Activated CD4-positive, alpha-beta T cell treated with anti-CD3 and anti-CD28 coated beads, Interleukin-2, amount 10 ng/mL, durations not matched to agents 24 days and 14 days (primary cell): ENCODE results near the gene MBP. TPM values are rescaled to one million over a fixed set of nuclear protein-coding genes. Genes with fewer than 3 reads are reported as not detected.
A peak's percentile ranks its signal among the peaks of the same experiment; 100 is the strongest.

Experiments used
- DNase-seq: peaks from one replicate; pipeline ENCODE4 v3.0.0; 2022
- H3K27ac Mint-ChIP-seq: one replicate; pipeline ENCODE4 v1.8.0; 2022; ENCODE audit warnings: mild to moderate bottlenecking, mixed read lengths
- H3K27me3 Mint-ChIP-seq: one replicate; pipeline ENCODE4 v1.8.0; 2022; ENCODE audit warnings: mixed read lengths
- H3K36me3 Mint-ChIP-seq: one replicate; pipeline ENCODE4 v1.8.0; 2022; ENCODE audit warnings: low read depth, mild to moderate bottlenecking, mixed read lengths
- H3K4me1 Mint-ChIP-seq: one replicate; pipeline ENCODE4 v1.8.0; 2021; ENCODE audit warnings: mixed read lengths
- H3K4me3 Mint-ChIP-seq: one replicate; pipeline ENCODE4 v1.8.0; 2022; ENCODE audit warnings: mild to moderate bottlenecking, moderate library complexity, mixed read lengths
- H3K9me3 Mint-ChIP-seq: one replicate; pipeline ENCODE4 v1.8.0; 2021; ENCODE audit warnings: mixed read lengths
- intact Hi-C: fragments of 100-400 bp; cut with micrococcal nuclease; formaldehyde crosslinking; loops from one replicate; pipeline ENCODE4 v1.15.1; 2023
- total RNA-seq: library from RNA; stranded (reverse); gene quantifications from 2 replicates; pipeline ENCODE4 v1.2.3, GENCODE V29; 2022

Gene MBP
- total RNA-seq, 1 donor from 2014 or later = 63.1 TPM

GRCh38 chr18:77144451-77145118 is 12.0 kb upstream of the MBP start:
- Mint-ChIP-seq H3K27me3 (no peaks in the 10 kb centered on the region), H3K9me3 (peaks cover 24% of the 10 kb centered on the region), H3K27ac (peak overlapping the region; percentile 46), H3K36me3 (peaks cover 20% of the 10 kb centered on the region), H3K4me3 (no peak overlapping the region), H3K4me1 (peaks cover 33% of the 10 kb centered on the region)
- intact Hi-C loops = loop anchor here (5.0 kb wide), 1 partner anchor 37 kb away; no protein-coding TSS in a partner anchor
- peak; percentile 59 for DNase-seq

GRCh38 chr18:77144046-77144445 is 11.5 kb upstream of the MBP start:
- H3K9me3 Mint-ChIP-seq = peaks cover 24% of the 10 kb centered on the region
- no peak overlapping the region for H3K4me3 Mint-ChIP-seq
- no peaks in the 10 kb centered on the region for H3K27me3 Mint-ChIP-seq
- peaks cover 34% of the 10 kb centered on the region for H3K4me1 Mint-ChIP-seq
- H3K36me3 Mint-ChIP-seq = peaks cover 20% of the 10 kb centered on the region
- DNase-seq = no peak
- peak overlapping the region; percentile 46 for H3K27ac Mint-ChIP-seq
- intact Hi-C loops = loop anchor here (5.0 kb wide), 1 partner anchor 37 kb away; no protein-coding TSS in a partner anchor

GRCh38 chr18:77143196-77143595 is 10.6 kb upstream of the MBP start:
- H3K4me3 Mint-ChIP-seq = no peak overlapping the region
- peaks cover 24% of the 10 kb centered on the region for H3K9me3 Mint-ChIP-seq
- peaks cover 34% of the 10 kb centered on the region for H3K4me1 Mint-ChIP-seq
- no peak for DNase-seq
- no peaks in the 10 kb centered on the region for H3K27me3 Mint-ChIP-seq
- H3K27ac Mint-ChIP-seq = no peak overlapping the region
- H3K36me3 Mint-ChIP-seq = peaks cover 20% of the 10 kb centered on the region
- intact Hi-C loops = loop anchor here (5.0 kb wide), 1 partner anchor 36 kb away; no protein-coding TSS in a partner anchor

GRCh38 chr18:77141401-77142118 is 9.0 kb upstream of the MBP start:
- no peaks in the 10 kb centered on the region for H3K27me3 Mint-ChIP-seq
- intact Hi-C loops = loop anchor here (5.0 kb wide), 1 partner anchor 34 kb away; no protein-coding TSS in a partner anchor
- DNase-seq = no peak
- H3K4me1 Mint-ChIP-seq = peaks cover 27% of the 10 kb centered on the region
- peaks cover 24% of the 10 kb centered on the region for H3K9me3 Mint-ChIP-seq
- H3K4me3 Mint-ChIP-seq = no peak overlapping the region
- peaks cover 20% of the 10 kb centered on the region for H3K36me3 Mint-ChIP-seq
- H3K27ac Mint-ChIP-seq = no peak overlapping the region

- Mint-ChIP-seq H3K36me3 (peaks cover 20% of the 10 kb centered on the region), H3K4me3 (no peak overlapping the region), H3K27me3 (no peaks in the 10 kb centered on the region), H3K4me1 (peaks cover 27% of the 10 kb centered on the region), H3K9me3 (peaks cover 24% of the 10 kb centered on the region), H3K27ac (peak overlapping the region; percentile 65)
- peak; percentile 83 for DNase-seq
- intact Hi-C loops = loop anchor here (5.0 kb wide), 1 partner anchor 33 kb away; no protein-coding TSS in a partner anchor
These were observed 8.0 kb upstream of the MBP start for GRCh38 chr18:77140439-77141109.

- Mint-ChIP-seq H3K27me3 (no peaks in the 10 kb centered on the region), H3K27ac (no peak overlapping the region), H3K4me1 (peaks cover 27% of the 10 kb centered on the region), H3K36me3 (peaks cover 20% of the 10 kb centered on the region), H3K9me3 (peaks cover 23% of the 10 kb centered on the region), H3K4me3 (no peak overlapping the region)
- no peak for DNase-seq
- intact Hi-C loops = loop anchor here (5.0 kb wide), 1 partner anchor 33 kb away; no protein-coding TSS in a partner anchor
These were observed 7.4 kb upstream of the MBP start for GRCh38 chr18:77140030-77140429.

GRCh38 chr18:77139619-77140018 is 7.0 kb upstream of the MBP start:
- Mint-ChIP-seq H3K27ac (peak overlapping the region; percentile 20), H3K9me3 (peaks cover 19% of the 10 kb centered on the region)

GRCh38 chr18:77138270-77138669 is 5.7 kb upstream of the MBP start:
- Mint-ChIP-seq H3K36me3 (peaks cover 9% of the 10 kb centered on the region), H3K9me3 (peaks cover 10% of the 10 kb centered on the region), H3K27ac (no peak overlapping the region), H3K4me3 (no peak overlapping the region), H3K4me1 (peaks cover 35% of the 10 kb centered on the region), H3K27me3 (no peaks in the 10 kb centered on the region)
- DNase-seq = no peak
- intact Hi-C loops = no loop called here

More at GRCh38 chr18:77139619-77140018, 7.0 kb upstream of the MBP start:
- DNase-seq = no peak
- Mint-ChIP-seq H3K27me3 (no peaks in the 10 kb centered on the region), H3K36me3 (peaks cover 16% of the 10 kb centered on the region), H3K4me1 (peaks cover 27% of the 10 kb centered on the region), H3K4me3 (no peak overlapping the region)
- intact Hi-C loops = loop anchor here (5.0 kb wide), 1 partner anchor 32 kb away; no protein-coding TSS in a partner anchor

GRCh38 chr18:77137851-77138250 is 5.3 kb upstream of the MBP start:
- Mint-ChIP-seq H3K27ac (no peak overlapping the region), H3K4me1 (peaks cover 36% of the 10 kb centered on the region), H3K9me3 (peaks cover 10% of the 10 kb centered on the region), H3K27me3 (no peaks in the 10 kb centered on the region), H3K4me3 (no peak overlapping the region), H3K36me3 (peaks cover 9% of the 10 kb centered on the region)
- no peak for DNase-seq
- intact Hi-C loops = no loop called here

- intact Hi-C loops = no loop called here
- Mint-ChIP-seq H3K4me1 (peaks cover 36% of the 10 kb centered on the region), H3K36me3 (peaks cover 2% of the 10 kb centered on the region), H3K9me3 (peaks cover 2% of the 10 kb centered on the region), H3K27ac (no peak overlapping the region), H3K27me3 (no peaks in the 10 kb centered on the region), H3K4me3 (no peak overlapping the region)
- peak; percentile 53 for DNase-seq
These were observed 4.5 kb upstream of the MBP start for GRCh38 chr18:77136871-77137665.

GRCh38 chr18:77136076-77136718 is 3.6 kb upstream of the MBP start:
- peak; percentile 54 for DNase-seq
- intact Hi-C loops = no loop called here
- Mint-ChIP-seq H3K36me3 (peaks cover 2% of the 10 kb centered on the region), H3K9me3 (no peaks in the 10 kb centered on the region), H3K4me3 (no peak overlapping the region), H3K27ac (no peak overlapping the region), H3K27me3 (no peaks in the 10 kb centered on the region), H3K4me1 (peaks cover 35% of the 10 kb centered on the region)

GRCh38 chr18:77135339-77136075 is 2.9 kb upstream of the MBP start:
- H3K27ac Mint-ChIP-seq = no peak overlapping the region
- no peaks in the 10 kb centered on the region for H3K27me3 Mint-ChIP-seq
- H3K9me3 Mint-ChIP-seq = no peaks in the 10 kb centered on the region
- peak; percentile 56 for DNase-seq
- H3K4me1 Mint-ChIP-seq = peaks cover 33% of the 10 kb centered on the region
- peaks cover 8% of the 10 kb centered on the region for H3K36me3 Mint-ChIP-seq
- intact Hi-C loops = loop anchor here (2.0 kb wide), 1 partner anchor 73 kb away; no protein-coding TSS in a partner anchor
- no peak overlapping the region for H3K4me3 Mint-ChIP-seq
